GM08714 (cell line): ENCODE results near the gene PIK3R2.
A peak's percentile ranks its signal among the peaks of the same experiment; 100 is the strongest.

Experiments
- H3K4me3 ChIP-seq: fragments of 200-500 bp; sonication (Bioruptor generic); 2 replicates; pipeline ENCODE4 v1.5.1; 2014; ENCODE audit warnings: mild to moderate bottlenecking, low read length, inconsistent platforms
- ZNF274 ChIP-seq: IDR thresholded peaks from 2 replicates; pipeline ENCODE4 v1.6.1; 2012; ENCODE audit warnings: mild to moderate bottlenecking, low read depth, low read length

The PIK3R2 gene

GRCh38 chr19:18135712-18136584 is 17.0 kb upstream of the PIK3R2 start:
- TF ChIP-seq ZNF274: no peak
- H3K4me3 ChIP-seq: no peak overlapping the region

GRCh38 chr19:18137242-18137641 is 15.7 kb upstream of the PIK3R2 start:
- H3K4me3 ChIP-seq: no peak overlapping the region
- TF ChIP-seq ZNF274: no peak

- no peak for TF ChIP-seq ZNF274
- no peak overlapping the region for H3K4me3 ChIP-seq
These were observed 15.2 kb upstream of the PIK3R2 start for GRCh38 chr19:18137657-18138339.

GRCh38 chr19:18140473-18140872 is 12.5 kb upstream of the PIK3R2 start:
- no peak for TF ChIP-seq ZNF274

GRCh38 chr19:18141031-18141430 is 11.9 kb upstream of the PIK3R2 start:
- no peak for TF ChIP-seq ZNF274
- no peak overlapping the region for H3K4me3 ChIP-seq

More at GRCh38 chr19:18140473-18140872, 12.5 kb upstream of the PIK3R2 start:
- H3K4me3 ChIP-seq: no peak overlapping the region

GRCh38 chr19:18143902-18144301 is 9.1 kb upstream of the PIK3R2 start:
- no peak for TF ChIP-seq ZNF274
- no peak overlapping the region for H3K4me3 ChIP-seq

- H3K4me3 ChIP-seq: no peak overlapping the region
- TF ChIP-seq ZNF274: no peak
These were observed 8.6 kb upstream of the PIK3R2 start for GRCh38 chr19:18144361-18144760.

GRCh38 chr19:18144906-18145305 is 8.1 kb upstream of the PIK3R2 start:
- no peak for TF ChIP-seq ZNF274
- no peak overlapping the region for H3K4me3 ChIP-seq

- no peak for TF ChIP-seq ZNF274
- no peak overlapping the region for H3K4me3 ChIP-seq
These were observed 7.5 kb upstream of the PIK3R2 start for GRCh38 chr19:18145391-18145999.

- H3K4me3 ChIP-seq: no peak overlapping the region
- TF ChIP-seq ZNF274: no peak
These were observed 5.6 kb upstream of the PIK3R2 start for GRCh38 chr19:18147396-18147795.

GRCh38 chr19:18149596-18149975 is 3.4 kb upstream of the PIK3R2 start:
- H3K4me3 ChIP-seq: no peak overlapping the region
- TF ChIP-seq ZNF274: no peak

GRCh38 chr19:18150776-18151624 is 2.0 kb upstream of the PIK3R2 start:
- H3K4me3 ChIP-seq: no peak overlapping the region
- no peak for TF ChIP-seq ZNF274

- no peak for TF ChIP-seq ZNF274
- peak overlapping the region; percentile 48; the same call in 1 of the 2 replicates for H3K4me3 ChIP-seq
These were observed 534 bp upstream of the PIK3R2 start for GRCh38 chr19:18152442-18152816.
